GM12892 (cell line): ENCODE measurements around the gene RRAGC.

Source experiments
- POLR2AphosphoS5 ChIP-seq: IDR thresholded peaks from 2 replicates; pipeline ENCODE4 v1.6.1; 2011; ENCODE audit warnings: low read depth, low read length, control low read depth
- TAF1 ChIP-seq: IDR thresholded peaks from 2 replicates; pipeline ENCODE4 v1.6.1; 2011; ENCODE audit warnings: low read depth, mild to moderate bottlenecking, control low read depth, low read length, borderline replicate concordance

DNA sequence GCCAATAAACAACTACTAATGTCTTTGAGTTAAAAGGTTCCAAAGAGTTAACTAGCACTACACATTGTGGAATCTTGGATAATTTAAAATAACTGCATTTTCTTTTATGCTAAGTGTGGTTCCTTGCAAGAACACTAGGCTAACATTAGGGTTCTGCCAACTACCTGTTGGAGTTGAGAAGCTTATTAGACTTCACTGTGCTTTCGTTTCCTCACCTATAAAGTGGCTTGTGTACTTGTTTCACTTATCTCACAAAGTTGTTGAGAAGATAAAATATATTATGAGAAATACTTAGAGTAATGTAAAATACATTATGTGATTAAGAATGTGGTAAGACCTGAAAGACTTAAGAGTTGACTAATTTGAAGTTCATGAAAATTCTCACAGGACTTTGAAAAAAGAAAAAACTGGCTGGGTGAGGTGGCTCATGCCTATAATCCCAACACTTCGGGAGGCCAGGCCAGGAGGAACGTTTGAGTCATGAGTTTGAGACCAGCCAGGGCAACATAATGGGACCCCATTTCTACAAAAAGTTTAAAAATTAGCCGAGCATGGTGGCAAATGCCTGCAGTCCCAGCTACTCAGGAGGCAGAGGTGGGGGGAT is 5.6 kb upstream of the RRAGC start:
- no peak for TF ChIP-seq TAF1
- TF ChIP-seq POLR2AphosphoS5, result no peak
